H1 (cell line): ENCODE data around the gene MAPKAPK2. TPM values are rescaled to one million over a fixed set of nuclear protein-coding genes. Genes with fewer than 3 reads are reported as not detected.

Experiments used
- PHF8 ChIP-seq: fragments of 200-600 bp; sonication (generic); conservative IDR thresholded peaks from 2 replicates; pipeline ENCODE4 v1.7.1; 2012; ENCODE audit warnings: low read depth, mild to moderate bottlenecking, inconsistent platforms, low read length, moderate library complexity
- polyA plus RNA-seq, 7 experiments: library from polyadenylated mRNA; depleted of rRNA in 3 of 7; stranded (reverse) in 5 of 7; unstranded in 2 of 7; fragments of >200 nt in 5 of 7; fragments of 200-250 nt in 2 of 7; gene quantifications; 1 replicate in 5 of 7; 2 replicates in 1 of 7; 4 replicates in 1 of 7; pipeline versions ENCODE4 v1.2.1 to v1.2.3, GENCODE V29; 2011 to 2013; ENCODE audit warnings: missing spikeins in 2 of 7, mixed read lengths in 2 of 7
- total RNA-seq: library from RNA; stranded (reverse); fragmentation: NEBNext Ultra II Directional; extraction: Animal tissue kit (Norgen Biotek cat#: 25700); gene quantifications from 2 replicates; pipeline ENCODE4 v1.2.1, GENCODE V29; 2021

The MAPKAPK2 gene
- total and polyA plus RNA-seq, 2 of the 8 experiments (the other 6 are each of a cell fraction or from before 2014, with no cell fraction given), result 27.5 to 44.9 TPM

DNA sequence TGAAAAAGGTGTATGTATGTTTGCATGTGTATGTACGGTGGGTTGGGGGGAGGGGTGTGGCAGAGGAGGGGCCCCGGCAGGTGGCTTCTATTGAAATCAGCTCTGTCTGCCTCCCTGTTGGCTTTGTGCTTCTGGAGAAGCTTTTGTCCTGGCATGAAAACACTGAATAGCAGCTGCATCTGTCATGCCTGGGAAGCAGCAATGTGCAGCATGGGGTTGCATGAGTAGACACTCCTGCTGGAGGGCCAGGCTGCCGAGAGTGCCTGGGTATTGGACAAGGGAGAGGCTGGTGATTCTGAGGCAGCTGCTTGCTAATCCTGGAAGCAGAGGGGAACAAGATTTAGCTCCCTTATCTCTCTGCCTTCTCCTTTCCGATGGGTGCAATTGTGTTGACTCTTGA, 20.5 kb downstream of the MAPKAPK2 start (continued):
- TF ChIP-seq PHF8, result no peak
